ENCODE results near the gene GFOD2.
A peak's percentile ranks its signal among the peaks of the same experiment; 100 is the strongest.

The GFOD2 gene

GRCh38 chr16:67672306-67672705 is 46.8 kb downstream of the GFOD2 start:
- Mint-ChIP-seq H3K4me1 (no peaks in the 10 kb centered on the region), H3K27ac (ENCODE audit: low read depth) (peak overlapping the region; percentile 65), H3K4me3 (no peak overlapping the region), H3K36me3 (ENCODE audit: insufficient read depth) (no peaks in the 10 kb centered on the region), H3K27me3 (no peaks in the 10 kb centered on the region), H3K9me3 (no peaks in the 10 kb centered on the region)
- ATAC-seq (replicated peaks; ENCODE audit: extremely low read depth, poor library complexity, severe bottlenecking) (no peak), DNase-seq (ENCODE audit: low spot score in 2 of 2) (no peak)

- Mint-ChIP-seq H3K4me3 (no peak overlapping the region), H3K9me3 (no peaks in the 10 kb centered on the region), H3K4me1 (peaks cover 5% of the 10 kb centered on the region), H3K27ac (ENCODE audit: low read depth) (no peak overlapping the region), H3K36me3 (ENCODE audit: insufficient read depth) (peaks cover 2% of the 10 kb centered on the region), H3K27me3 (no peaks in the 10 kb centered on the region)
- no peak for ATAC-seq (replicated peaks; ENCODE audit: extremely low read depth, poor library complexity, severe bottlenecking)
- DNase-seq (ENCODE audit: low spot score in 2 of 2): no peak
Observed at GRCh38 chr16:67669499-67670101, 49.5 kb downstream of the GFOD2 start.

DNA sequence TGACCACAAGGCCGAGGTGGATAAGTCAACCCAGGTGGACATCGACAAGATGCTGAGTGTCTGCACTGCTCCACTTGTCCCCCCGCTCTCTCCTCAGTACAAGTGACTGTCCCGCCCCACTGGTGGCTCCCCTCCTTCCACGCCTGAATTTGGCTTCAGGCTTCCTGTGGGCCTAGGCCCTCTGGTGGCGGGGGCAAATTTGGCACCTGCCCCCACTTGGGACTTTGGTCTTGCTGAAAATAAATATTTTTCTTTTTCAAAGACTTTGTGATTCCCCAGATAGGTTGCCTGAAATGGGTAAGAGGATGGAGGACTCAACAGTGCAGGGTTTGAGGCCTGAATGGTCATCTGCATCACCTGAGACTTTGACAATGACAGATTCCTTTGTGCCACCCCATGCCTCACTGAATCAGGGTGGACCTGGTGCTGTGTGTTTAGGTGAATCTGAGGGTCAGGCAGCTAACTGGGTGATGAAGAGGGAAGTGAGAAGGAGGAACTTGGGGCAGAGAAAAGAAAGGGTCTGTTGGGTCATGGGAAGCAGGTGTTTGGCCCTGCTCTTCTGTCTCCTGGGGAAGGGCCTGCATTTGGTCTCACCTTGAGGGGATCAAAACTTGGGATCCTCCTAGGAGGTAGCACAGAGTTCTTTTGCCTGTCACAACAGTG is 50.5 kb downstream of the GFOD2 start:
- Mint-ChIP-seq H3K4me3 (peak overlapping the region; percentile 52), H3K27me3 (no peaks in the 10 kb centered on the region), H3K9me3 (no peaks in the 10 kb centered on the region), H3K4me1 (peaks cover 5% of the 10 kb centered on the region), H3K27ac (ENCODE audit: low read depth) (no peak overlapping the region), H3K36me3 (ENCODE audit: insufficient read depth) (peaks cover 2% of the 10 kb centered on the region)
- DNase-seq (ENCODE audit: low spot score in 2 of 2) (no peak), ATAC-seq (replicated peaks; ENCODE audit: extremely low read depth, poor library complexity, severe bottlenecking) (no peak)

GRCh38 chr16:67667817-67668494 is 51.2 kb downstream of the GFOD2 start:
- Mint-ChIP-seq H3K9me3 (no peaks in the 10 kb centered on the region), H3K4me3 (peak overlapping the region; percentile 52), H3K27me3 (no peaks in the 10 kb centered on the region), H3K4me1 (peaks cover 5% of the 10 kb centered on the region), H3K36me3 (ENCODE audit: insufficient read depth) (peaks cover 3% of the 10 kb centered on the region), H3K27ac (ENCODE audit: low read depth) (no peak overlapping the region)
- ATAC-seq (replicated peaks; ENCODE audit: extremely low read depth, poor library complexity, severe bottlenecking): peak; percentile 77
- peak; percentile 59 to 65 for DNase-seq (ENCODE audit: low spot score in 2 of 2)

GRCh38 chr16:67667453-67667816 is 51.7 kb downstream of the GFOD2 start:
- Mint-ChIP-seq H3K27me3 (no peaks in the 10 kb centered on the region), H3K27ac (ENCODE audit: low read depth) (peak overlapping the region; percentile 74), H3K36me3 (ENCODE audit: insufficient read depth) (peaks cover 3% of the 10 kb centered on the region), H3K9me3 (no peaks in the 10 kb centered on the region), H3K4me3 (peak overlapping the region; percentile 87), H3K4me1 (peaks cover 5% of the 10 kb centered on the region)
- ATAC-seq (replicated peaks; ENCODE audit: extremely low read depth, poor library complexity, severe bottlenecking): no peak
- no peak for DNase-seq (ENCODE audit: low spot score in 2 of 2)

DNA sequence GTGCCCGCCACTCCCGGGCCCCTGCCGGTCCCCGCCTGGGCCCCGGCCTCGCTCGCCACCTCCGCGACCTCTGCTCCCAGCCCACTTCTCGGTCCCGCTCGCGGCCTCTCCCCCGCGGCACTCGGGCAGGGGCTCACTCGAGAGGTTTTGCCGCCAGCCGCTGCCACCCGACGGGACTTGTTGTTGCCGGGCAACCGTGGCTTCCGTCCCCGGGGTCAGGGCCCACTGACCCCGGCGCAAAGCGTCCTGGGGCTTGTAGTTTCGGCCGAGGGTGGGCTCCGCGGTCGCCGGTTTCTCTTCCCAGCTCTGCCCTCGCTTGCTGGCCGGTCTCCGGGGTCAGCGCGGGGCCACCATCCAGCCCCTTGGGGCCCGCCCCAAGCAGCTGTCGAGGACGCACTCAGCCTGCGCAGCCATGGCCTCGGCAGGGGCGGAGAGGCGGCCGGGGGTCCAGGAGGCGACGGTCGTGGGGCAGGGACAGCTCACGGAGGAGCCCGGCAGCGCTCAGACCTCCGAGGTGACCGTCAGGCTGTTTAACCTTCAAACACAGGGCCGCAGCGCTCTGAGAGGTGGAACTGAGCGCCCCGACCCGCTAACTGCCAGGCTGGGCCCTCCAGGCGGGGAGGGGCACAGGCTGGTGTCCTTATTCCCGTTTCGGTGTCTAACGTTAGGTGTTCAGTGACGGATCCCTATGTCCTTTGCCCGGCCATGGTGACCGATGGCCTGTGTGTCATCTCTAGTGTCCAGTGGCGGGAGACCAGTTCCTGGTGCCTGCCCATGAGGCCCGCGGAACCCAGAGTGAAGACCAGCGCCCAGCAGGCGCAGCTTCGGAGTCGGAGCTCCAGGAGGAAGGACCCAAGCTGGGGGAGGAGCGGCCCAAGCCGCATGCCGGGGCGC is 52.3 kb downstream of the GFOD2 start, which contains the start of the genes C16orf86 and ENKD1:
Gene C16orf86 (plus strand): TSS at position 256 of the 894 bp plus-strand sequence. CDS start 157 bp downstream, at position 413.
Gene ENKD1 (minus strand): TSS at position 192 of the 894 bp plus-strand sequence. CDS start 308 bp downstream, outside the sequence.
- H3K9me3 Mint-ChIP-seq: no peaks in the 10 kb centered on the region
- H3K27me3 Mint-ChIP-seq: no peaks in the 10 kb centered on the region
- peak; percentile 63 to 66 for DNase-seq (ENCODE audit: low spot score in 2 of 2)
- H3K36me3 Mint-ChIP-seq (ENCODE audit: insufficient read depth): peaks cover 3% of the 10 kb centered on the region
- peak; percentile 78 for ATAC-seq (replicated peaks; ENCODE audit: extremely low read depth, poor library complexity, severe bottlenecking)
- peak within 1 kb of the TSS; percentile 74 for H3K27ac Mint-ChIP-seq (ENCODE audit: low read depth)
- peaks cover 5% of the 10 kb centered on the region for H3K4me1 Mint-ChIP-seq
- H3K4me3 Mint-ChIP-seq: peak within 1 kb of the TSS; percentile 87

DNA sequence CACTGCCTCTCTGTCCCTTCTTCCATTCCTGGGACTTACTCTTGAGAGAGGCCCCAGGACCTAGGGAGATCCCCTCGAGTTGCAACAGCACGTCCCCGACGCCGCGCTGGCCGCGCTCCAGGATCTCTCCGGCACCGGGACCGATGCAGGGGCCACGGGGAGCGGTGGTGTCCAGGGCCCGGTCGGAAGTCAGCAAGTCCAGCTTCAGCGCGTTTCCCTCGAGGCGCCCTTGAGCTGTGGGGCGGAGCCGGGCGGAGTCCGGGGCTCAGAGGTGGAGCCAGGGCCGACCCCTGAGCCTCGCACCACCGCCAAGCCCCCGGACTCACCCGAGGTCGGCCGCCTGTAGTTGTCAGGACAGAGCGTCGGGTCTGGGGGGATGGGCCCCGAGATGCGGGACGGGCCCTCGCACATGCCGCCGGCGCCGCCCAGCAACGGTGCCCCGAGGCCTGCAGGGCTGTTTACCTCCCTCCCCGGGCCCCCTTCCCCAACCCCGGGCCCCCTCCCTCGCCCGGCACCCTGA is 53.0 kb downstream of the GFOD2 start:
- peak overlapping the region; percentile 74 for H3K27ac Mint-ChIP-seq (ENCODE audit: low read depth)
- peaks cover 3% of the 10 kb centered on the region for H3K36me3 Mint-ChIP-seq (ENCODE audit: insufficient read depth)
- no peaks in the 10 kb centered on the region for H3K27me3 Mint-ChIP-seq
- ATAC-seq (replicated peaks; ENCODE audit: extremely low read depth, poor library complexity, severe bottlenecking): no peak
- no peak for DNase-seq (ENCODE audit: low spot score in 2 of 2)
- peak overlapping the region; percentile 87 for H3K4me3 Mint-ChIP-seq
- H3K9me3 Mint-ChIP-seq: no peaks in the 10 kb centered on the region
- H3K4me1 Mint-ChIP-seq: peaks cover 10% of the 10 kb centered on the region

GRCh38 chr16:67665598-67665997 is 53.5 kb downstream of the GFOD2 start:
- no peak for ATAC-seq (replicated peaks; ENCODE audit: extremely low read depth, poor library complexity, severe bottlenecking)
- H3K36me3 Mint-ChIP-seq (ENCODE audit: insufficient read depth): peaks cover 3% of the 10 kb centered on the region
- peaks cover 13% of the 10 kb centered on the region for H3K4me1 Mint-ChIP-seq
- H3K27me3 Mint-ChIP-seq: no peaks in the 10 kb centered on the region
- no peaks in the 10 kb centered on the region for H3K9me3 Mint-ChIP-seq
- peak overlapping the region; percentile 87 for H3K4me3 Mint-ChIP-seq
- H3K27ac Mint-ChIP-seq (ENCODE audit: low read depth): no peak overlapping the region
- DNase-seq (ENCODE audit: low spot score in 2 of 2): no peak

DNA sequence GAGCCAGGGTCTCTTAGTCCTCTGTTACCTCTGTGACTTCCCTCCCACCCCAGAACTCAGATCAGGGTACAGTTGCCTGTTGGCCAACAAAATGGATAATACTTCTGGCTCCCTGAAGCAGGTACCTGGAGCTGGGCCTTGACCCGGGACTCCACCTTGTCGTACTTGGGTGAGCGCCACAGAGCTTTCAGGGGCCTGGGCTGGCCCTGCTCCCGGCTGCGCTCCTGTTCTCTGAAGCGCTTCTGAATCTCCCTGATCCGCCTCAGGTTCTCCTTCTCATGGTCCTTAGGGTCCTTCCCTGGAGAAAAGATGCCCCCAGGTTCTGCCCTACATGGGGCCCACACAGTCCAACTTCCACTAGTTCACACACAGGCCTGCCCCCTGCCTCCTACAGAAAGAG is 54.2 kb downstream of the GFOD2 start:
- peaks cover 13% of the 10 kb centered on the region for H3K4me1 Mint-ChIP-seq
- ATAC-seq (replicated peaks; ENCODE audit: extremely low read depth, poor library complexity, severe bottlenecking) (no peak), DNase-seq (ENCODE audit: low spot score in 2 of 2) (no peak)
- H3K27me3 Mint-ChIP-seq: no peaks in the 10 kb centered on the region
- H3K9me3 Mint-ChIP-seq: no peaks in the 10 kb centered on the region
- peak overlapping the region; percentile 87 for H3K4me3 Mint-ChIP-seq
- H3K36me3 Mint-ChIP-seq (ENCODE audit: insufficient read depth): peaks cover 8% of the 10 kb centered on the region
- H3K27ac Mint-ChIP-seq (ENCODE audit: low read depth): no peak overlapping the region

DNA sequence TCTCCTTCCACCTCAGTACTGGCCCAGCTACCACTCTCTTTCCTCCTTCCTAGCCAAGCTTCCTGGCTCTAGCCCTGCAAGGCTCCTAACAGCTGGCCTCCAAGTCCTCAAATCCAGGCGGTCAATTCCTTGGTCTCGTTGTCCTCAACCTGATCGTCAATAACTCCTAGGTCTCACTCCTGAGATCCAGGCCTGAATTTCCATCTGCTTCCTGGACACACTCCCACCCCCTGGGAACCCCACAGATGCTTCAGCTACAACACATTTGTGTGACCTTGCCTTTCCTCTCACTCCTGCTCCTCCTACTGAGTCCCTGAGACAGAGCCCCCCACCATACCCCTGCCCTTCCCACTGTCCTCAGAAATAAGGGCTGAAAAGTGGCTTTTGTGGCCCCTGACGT is 54.9 kb downstream of the GFOD2 start:
- ATAC-seq (replicated peaks; ENCODE audit: extremely low read depth, poor library complexity, severe bottlenecking): no peak
- Mint-ChIP-seq H3K4me1 (peaks cover 19% of the 10 kb centered on the region), H3K27me3 (no peaks in the 10 kb centered on the region), H3K36me3 (ENCODE audit: insufficient read depth) (peaks cover 11% of the 10 kb centered on the region), H3K27ac (ENCODE audit: low read depth) (no peak overlapping the region), H3K9me3 (no peaks in the 10 kb centered on the region), H3K4me3 (peak overlapping the region; percentile 7)
- DNase-seq (ENCODE audit: low spot score in 2 of 2): no peak

GRCh38 chr16:67663877-67664222 is 55.3 kb downstream of the GFOD2 start:
- H3K27me3 Mint-ChIP-seq: no peaks in the 10 kb centered on the region

More at GRCh38 chr16:67663877-67664222, 55.3 kb downstream of the GFOD2 start:
- H3K4me3 Mint-ChIP-seq: peak overlapping the region; percentile 7
- no peak for DNase-seq (ENCODE audit: low spot score in 2 of 2)
- ATAC-seq (replicated peaks; ENCODE audit: extremely low read depth, poor library complexity, severe bottlenecking): no peak
- H3K4me1 Mint-ChIP-seq: peaks cover 23% of the 10 kb centered on the region
- no peaks in the 10 kb centered on the region for H3K9me3 Mint-ChIP-seq
- H3K27ac Mint-ChIP-seq (ENCODE audit: low read depth): no peak overlapping the region
- H3K36me3 Mint-ChIP-seq (ENCODE audit: insufficient read depth): peaks cover 15% of the 10 kb centered on the region
